GM21529 (cell line): ENCODE results near the gene TMEM51.
A peak's percentile ranks its signal among the peaks of the same experiment; 100 is the strongest.
"Not testable (repeated sequence)": the region's sequence is repeated elsewhere in the genome, so short reads cannot be mapped to it uniquely, and the experiment has no call there.

ENCODE experiments used
- ATAC-seq: cut with Tn5 transposase; IDR thresholded peaks from one replicate; pipeline ENCODE4 v1.9.1; 2021; ENCODE audit not compliant: unreplicated experiment

Gene TMEM51

DNA sequence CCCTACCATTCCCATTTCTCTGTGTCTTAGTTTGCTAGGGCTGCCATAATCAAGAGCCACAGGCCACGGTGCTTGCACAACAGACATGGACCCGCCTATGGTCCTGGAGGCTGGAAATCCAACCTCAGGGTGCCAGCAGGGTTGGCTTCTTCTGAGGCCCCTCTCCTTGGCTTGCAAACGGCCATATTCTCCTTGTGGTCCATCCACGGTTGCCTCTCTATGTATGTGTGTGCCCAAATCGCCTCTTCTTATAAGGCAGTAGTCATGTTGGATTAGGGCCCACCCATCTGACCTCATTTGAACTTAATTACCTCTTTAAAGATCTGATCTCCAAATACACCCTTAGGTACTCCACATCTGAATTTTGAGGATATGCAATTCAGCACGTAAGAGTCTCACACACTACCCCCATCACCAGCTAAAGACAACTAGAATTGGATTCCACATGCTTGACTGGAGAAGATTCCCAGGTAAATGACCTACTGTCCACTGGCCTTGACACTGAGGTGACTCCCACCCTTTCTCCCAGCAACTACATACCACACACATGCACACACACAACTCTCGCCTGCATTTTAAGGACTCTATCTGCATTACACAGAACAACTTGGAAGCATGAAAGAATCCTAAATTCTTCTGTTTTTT is 28.3 kb upstream of the TMEM51 start:
- ATAC-seq: no peak

DNA sequence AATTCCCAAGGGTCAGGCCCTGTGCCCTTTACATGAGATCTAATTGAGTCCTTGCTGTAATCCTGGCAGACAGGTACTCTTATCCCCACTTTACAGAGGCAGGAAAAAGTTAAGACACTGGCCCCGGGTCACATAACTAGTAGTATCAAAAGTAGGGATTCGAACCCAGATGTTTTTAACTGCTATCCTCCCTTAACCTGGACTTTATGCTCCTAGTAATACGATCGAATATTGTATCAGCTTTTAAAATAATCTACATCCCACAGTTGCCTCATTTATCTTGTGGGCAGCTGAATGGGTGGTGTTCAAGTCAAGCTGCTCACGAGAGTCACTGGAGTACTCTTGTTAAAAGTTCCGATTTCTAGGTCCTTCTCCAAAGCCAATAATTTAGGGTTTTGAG is 25.5 kb upstream of the TMEM51 start:
- no peak for ATAC-seq

DNA sequence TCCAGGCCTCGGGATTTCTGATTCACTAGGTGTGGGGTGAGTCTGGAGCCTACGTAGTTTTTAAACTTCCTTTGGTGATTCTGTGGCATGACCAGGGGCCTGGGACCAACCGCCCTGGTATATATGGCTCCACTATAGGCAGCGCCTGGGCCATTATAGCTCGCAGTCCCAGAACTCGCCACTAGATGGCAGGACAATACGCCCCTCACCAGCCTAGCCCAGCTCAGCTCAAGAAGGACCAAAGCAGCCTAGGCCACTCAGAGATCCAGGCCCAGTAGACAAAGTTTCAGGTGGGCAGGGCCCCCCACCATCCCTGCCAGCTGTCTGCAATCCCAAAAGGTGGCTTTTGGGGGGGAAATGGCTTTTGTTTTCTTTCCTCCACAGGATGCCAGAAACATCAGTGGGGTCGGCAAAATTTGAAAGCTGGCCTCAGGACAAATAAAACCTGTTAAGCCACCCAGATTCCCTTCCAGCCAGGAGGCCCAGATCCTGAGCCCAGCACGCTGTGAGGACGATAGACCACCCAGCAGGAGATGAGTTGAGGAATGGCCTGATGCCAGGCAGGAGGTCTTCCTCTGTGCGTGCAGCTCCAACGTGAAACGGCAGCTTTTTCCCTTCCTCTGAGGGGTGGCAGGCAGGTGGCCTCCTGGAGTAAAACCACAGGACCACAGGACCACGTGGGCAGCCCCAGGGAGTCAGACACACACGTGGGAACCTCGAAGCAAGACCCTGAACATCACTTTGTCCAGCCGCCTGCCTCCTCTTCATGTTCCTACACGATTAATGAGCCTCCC is 24.8 kb upstream of the TMEM51 start:
- peak; percentile 61 for ATAC-seq

DNA sequence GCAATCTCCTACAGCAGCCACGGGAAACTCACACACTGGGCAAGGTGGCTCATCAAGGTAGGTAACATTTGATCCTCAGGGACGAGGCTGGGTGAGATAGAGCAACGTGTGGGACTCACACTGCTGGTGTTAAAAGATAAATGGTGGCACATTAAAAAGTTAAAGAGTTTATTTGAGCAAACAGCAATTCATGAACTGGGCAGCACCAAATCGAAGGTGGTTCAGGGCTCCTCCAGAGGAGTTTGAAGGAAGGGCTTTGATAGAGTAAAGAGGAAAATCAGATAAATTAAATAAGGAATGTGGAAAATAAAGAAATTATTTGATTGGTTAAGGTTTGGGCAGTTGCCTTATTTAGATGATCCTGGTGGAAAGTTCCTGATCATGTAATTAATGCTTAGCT is 23.6 kb upstream of the TMEM51 start:
- ATAC-seq: no peak

DNA sequence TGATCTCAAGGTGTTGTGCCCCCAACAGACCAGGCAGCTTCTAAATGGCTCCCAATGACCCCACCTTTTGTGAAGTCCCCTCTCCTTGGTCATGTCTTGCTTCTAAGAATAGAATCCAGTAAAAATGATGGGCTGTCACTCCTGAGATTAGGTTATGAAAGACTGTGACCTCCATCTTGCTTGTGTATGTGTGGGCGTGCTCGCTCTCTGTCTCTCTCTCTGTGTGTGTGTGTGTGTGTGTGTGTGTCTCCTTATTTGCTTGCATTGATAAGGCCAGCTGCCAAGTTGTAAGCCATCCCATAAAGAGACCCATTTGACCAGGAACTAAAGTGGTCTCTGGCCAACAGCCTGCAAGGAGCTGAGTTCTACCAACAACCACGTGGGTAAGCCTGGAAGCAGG is 22.9 kb upstream of the TMEM51 start:
- no peak for ATAC-seq

DNA sequence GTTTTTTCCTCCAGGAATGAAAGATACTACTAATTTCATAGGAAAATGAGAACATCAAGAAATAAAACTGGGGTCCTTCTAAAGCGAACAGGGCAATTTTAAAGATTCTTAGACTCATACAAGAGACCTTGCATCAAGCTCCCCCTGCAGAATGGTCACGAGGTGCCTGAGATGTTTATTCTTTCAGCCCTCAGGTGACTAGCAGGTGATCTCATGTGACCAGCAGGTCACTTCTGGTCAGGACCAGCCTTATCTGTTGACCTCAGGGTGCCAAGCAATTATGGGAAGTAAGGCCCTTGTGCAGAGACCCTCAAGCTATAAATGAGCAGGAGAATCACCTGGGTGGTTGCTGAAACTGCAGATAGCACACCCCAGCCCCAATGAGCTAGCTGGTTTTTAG is 20.6 kb upstream of the TMEM51 start:
- no peak for ATAC-seq

- ATAC-seq: no peak
Measured at GRCh38 chr1:15134285-15134684, 19.3 kb upstream of the TMEM51 start.

DNA sequence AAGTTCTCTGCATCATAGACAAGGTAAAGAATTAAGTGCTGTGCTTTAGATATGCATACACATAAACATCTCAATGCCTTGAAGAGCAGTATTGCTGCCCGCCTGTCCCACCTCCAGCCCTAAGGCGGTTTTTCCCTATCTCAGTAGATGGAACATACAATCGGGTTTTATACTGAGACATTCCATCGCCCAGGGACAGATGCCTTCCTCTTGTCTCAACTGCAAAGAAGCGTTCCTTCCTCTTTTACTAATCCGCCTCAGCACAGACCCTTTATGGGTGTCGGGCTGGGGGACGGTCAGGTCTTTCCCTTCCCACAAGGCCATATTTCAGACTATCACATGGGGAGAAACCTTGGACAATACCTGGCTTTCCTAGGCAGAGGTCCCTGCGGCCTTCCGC is 17.9 kb upstream of the TMEM51 start:
- ATAC-seq: not testable (repeated sequence)

- ATAC-seq: no peak
Measured at GRCh38 chr1:15137809-15138208, 15.7 kb upstream of the TMEM51 start.

DNA sequence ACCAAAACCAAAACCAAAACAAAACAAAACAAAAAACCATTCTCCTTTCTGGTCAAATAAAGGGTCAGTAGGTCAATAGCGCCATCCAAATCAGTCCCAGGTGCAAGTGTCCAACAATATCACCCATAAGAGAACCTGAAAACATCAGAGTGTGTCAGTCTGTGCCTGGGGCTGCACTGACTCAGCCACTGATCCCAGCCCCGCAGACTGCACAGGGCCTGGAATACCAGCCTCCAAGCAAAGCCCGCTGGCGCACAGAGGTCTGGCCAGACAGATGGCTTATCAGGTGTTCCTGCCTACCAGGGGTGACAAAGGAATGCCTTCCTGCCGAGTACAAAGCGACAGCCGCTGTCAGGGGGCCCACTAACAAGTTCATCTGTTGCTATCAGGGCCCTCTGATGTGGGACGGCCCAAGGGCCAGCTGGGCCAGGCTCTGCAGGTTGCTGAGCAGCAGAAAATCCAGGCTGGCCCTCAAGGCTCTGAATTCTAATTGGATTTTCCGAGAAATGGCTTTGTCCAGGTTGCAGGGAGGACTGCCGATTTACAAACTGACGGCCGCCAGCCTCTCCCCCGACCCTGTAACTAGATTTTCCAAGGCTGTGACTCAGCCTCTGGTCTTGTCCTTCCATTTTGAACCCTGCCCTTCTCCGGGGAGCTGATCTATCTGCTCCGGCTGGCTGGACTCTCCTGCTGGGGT is 13.7 kb upstream of the TMEM51 start:
- no peak for ATAC-seq

DNA sequence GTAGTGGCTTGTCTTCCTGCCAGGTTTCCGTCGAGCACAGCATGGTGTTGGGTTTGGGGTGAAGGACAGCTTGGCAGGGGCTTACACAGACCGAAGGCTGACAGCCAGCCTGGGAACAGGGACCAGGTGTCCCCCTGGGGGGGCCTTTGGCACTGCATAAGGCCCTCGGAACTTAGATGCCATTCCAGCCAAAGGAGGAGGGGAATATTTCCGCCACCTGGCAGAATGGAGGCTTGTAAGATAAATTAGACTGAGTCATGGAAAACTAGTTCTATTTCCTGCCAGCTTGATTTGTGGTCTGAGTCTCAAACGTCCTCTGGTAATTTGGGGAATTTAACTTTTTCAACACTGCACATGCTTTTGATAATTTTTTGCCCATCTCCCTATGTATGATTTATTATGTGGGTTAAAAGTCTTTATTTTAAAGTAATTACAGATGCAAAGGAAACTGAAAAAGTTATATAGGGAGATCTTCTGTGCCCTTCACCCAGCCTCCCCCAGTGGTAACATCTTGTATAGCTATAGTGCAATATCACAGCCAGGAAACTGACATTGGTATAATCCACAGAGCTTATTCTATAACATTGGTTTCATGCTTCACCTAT is 11.5 kb upstream of the TMEM51 start:
- no peak for ATAC-seq

- no peak for ATAC-seq
Measured at GRCh38 chr1:15145327-15145726, 8.2 kb upstream of the TMEM51 start.

GRCh38 chr1:15146142-15146680 is 7.3 kb upstream of the TMEM51 start:
- ATAC-seq: no peak

DNA sequence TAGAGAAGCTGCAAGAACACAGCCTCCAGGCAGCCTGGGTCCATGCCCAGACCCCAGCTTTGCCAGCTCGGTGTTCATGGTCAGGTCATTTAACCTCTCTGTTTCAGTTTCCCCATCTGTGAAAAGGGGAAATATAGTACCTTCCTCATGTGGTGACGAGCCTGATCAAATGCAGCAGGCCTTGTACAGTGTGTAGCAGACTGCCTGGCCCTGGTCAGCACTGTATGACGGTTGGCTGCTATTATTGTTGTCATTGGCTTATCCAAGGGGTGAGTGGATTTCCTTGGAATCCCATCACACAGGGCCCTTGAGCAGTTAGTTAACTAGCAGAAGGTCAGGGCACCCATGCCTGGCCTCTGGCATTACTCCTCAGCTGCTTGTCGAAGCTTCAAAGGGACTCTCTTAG is 6.6 kb upstream of the TMEM51 start:
- ATAC-seq: no peak

DNA sequence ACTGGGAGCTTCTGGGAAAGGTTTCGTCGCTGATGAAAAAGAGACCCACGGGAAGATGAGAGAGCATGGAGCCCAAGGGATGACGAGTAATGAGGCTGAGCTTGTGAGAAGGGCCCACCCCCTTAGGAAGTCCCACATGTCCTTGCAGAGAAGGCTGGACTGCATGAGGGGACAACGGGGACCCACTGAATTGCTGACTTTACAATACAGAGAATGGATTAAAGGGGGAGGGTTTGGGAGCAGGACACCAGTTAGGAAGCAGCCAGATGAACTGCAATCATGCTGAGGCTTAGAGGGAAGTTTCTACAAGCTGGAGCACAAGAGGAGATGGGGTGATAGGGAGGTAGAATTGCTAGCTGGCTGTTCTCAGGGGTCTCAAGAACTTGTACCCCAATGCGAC is 5.5 kb upstream of the TMEM51 start:
- no peak for ATAC-seq

GRCh38 chr1:15148475-15148874 is 5.1 kb upstream of the TMEM51 start:
- ATAC-seq: no peak

DNA sequence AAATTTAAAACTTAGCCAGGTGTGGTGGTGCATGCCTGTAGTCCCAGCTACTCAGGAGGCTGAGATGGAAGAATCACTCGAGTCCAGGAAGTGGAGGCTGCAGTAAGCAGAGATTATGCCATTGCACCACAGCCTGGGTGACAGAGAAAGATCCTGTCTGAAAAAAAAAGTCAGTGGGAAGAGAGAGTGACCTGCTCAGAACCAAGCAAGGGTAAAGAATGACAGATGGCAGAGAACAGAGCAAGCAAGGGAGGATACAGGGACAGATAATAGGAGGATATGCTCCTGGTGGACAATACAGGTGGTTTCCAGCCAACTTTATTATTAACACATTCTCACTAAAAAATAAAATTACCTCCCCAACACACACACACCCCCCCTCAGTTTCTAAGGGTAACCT is 4.6 kb upstream of the TMEM51 start:
- no peak for ATAC-seq

GRCh38 chr1:15150376-15150775 is 3.2 kb upstream of the TMEM51 start:
- ATAC-seq: no peak

GRCh38 chr1:15151377-15151806 is 2.2 kb upstream of the TMEM51 start:
- no peak for ATAC-seq

GRCh38 chr1:15151871-15152270 is 1.7 kb upstream of the TMEM51 start:
- no peak for ATAC-seq
